Hepatocyte (in vitro differentiated cells): ENCODE results near the gene CABYR. TPM values are rescaled to one million over a fixed set of nuclear protein-coding genes. Genes with fewer than 3 reads are reported as not detected.

Experiments used
- DNase-seq: peaks from one replicate; pipeline ENCODE4 v3.0.0-alpha.2; 2016; ENCODE audit warnings: low spot score
- H2AFZ ChIP-seq: fragments of 200-600 bp; sonication (generic); 2 replicates; pipeline ENCODE4 v1.6.0; 2016; ENCODE audit warnings: antibody characterized with exemption, mild to moderate bottlenecking
- H3K27ac ChIP-seq: fragments of 200-600 bp; sonication (generic); 2 replicates; pipeline ENCODE4 v1.5.1; 2016; ENCODE audit warnings: mild to moderate bottlenecking
- H3K27me3 ChIP-seq: fragments of 200-600 bp; sonication (generic); 2 replicates; pipeline ENCODE4 v1.6.1; 2016
- H3K36me3 ChIP-seq: fragments of 200-600 bp; sonication (generic); replicated peaks from 2 replicates; pipeline ENCODE4 v1.5.1; 2016; ENCODE audit warnings: low read depth; ENCODE audit not compliant: insufficient read depth
- H3K4me1 ChIP-seq: fragments of 200-600 bp; sonication (generic); 2 replicates; pipeline ENCODE4 v1.5.1; 2016; ENCODE audit warnings: mild to moderate bottlenecking, moderate library complexity; ENCODE audit not compliant: insufficient read depth
- H3K4me2 ChIP-seq: fragments of 200-600 bp; sonication (generic); 2 replicates; pipeline ENCODE4 v1.6.0; 2016
- H3K4me3 ChIP-seq: fragments of 200-600 bp; sonication (generic); 2 replicates; pipeline ENCODE4 v1.5.1; 2016; ENCODE audit warnings: mild to moderate bottlenecking
- H3K79me2 ChIP-seq: fragments of 200-600 bp; sonication (generic); 2 replicates; pipeline ENCODE4 v1.6.0; 2017; ENCODE audit warnings: mild to moderate bottlenecking
- H3K9me2 ChIP-seq: fragments of 200-600 bp; sonication (generic); replicated peaks from 2 replicates; pipeline ENCODE4 v1.6.0; 2017; ENCODE audit warnings: mild to moderate bottlenecking; ENCODE audit not compliant: insufficient read depth
- H3K9me3 ChIP-seq: fragments of 200-600 bp; sonication (generic); 2 replicates; pipeline ENCODE4 v1.5.1; 2016; ENCODE audit warnings: low read depth, mild to moderate bottlenecking
- H4K20me1 ChIP-seq: fragments of 200-600 bp; sonication (generic); 2 replicates; pipeline ENCODE4 v1.6.0; 2016; ENCODE audit warnings: mild to moderate bottlenecking; ENCODE audit not compliant: insufficient read depth, poor library complexity, severe bottlenecking
- EZH2 ChIP-seq: fragments of 200-600 bp; sonication (generic); IDR thresholded peaks from 2 replicates; pipeline ENCODE4 v1.6.1; 2016; ENCODE audit warnings: antibody characterized with exemption, mild to moderate bottlenecking, borderline replicate concordance
- EZH2phosphoT487 ChIP-seq: fragments of 200-600 bp; sonication (generic); IDR thresholded peaks from one replicate; pipeline ENCODE4 v1.6.1; 2018; ENCODE audit warnings: antibody characterized with exemption, mild to moderate bottlenecking, low read depth, moderate library complexity; ENCODE audit not compliant: unreplicated experiment, severe bottlenecking
- WGBS: methylation state at CpG from one replicate; pipeline ENCODE4 v1.1.6; 2016; ENCODE audit warnings: low lambda C conversion rate; ENCODE audit errors: missing lambda C conversion rate; 5-methylcytosine and 5-hydroxymethylcytosine counted together
- polyA plus RNA-seq: library from polyadenylated mRNA; unstranded; fragments of >200 nt; fragmentation: Nextera tagmentation; extraction: Ambion mirVana; gene quantifications from 2 replicates; pipeline ENCODE4 v1.2.1, GENCODE V29; 2016
- total RNA-seq: library from RNA; depleted of rRNA; stranded (reverse); fragments of >200 nt; gene quantifications from 2 replicates; pipeline ENCODE4 v1.2.3, GENCODE V29; 2014
- TF ChIP-seq, protein P1 (sequence below): fragments of 200-600 bp; sonication (generic); IDR thresholded peaks from 2 replicates; pipeline ENCODE4 v1.5.1; 2016; ENCODE audit warnings: antibody characterized with exemption, mild to moderate bottlenecking; ENCODE audit not compliant: poor library complexity

The CABYR gene
- total and polyA plus RNA-seq, 2 experiments from 2014 or later = 3.6 to 5.3 TPM

DNA sequence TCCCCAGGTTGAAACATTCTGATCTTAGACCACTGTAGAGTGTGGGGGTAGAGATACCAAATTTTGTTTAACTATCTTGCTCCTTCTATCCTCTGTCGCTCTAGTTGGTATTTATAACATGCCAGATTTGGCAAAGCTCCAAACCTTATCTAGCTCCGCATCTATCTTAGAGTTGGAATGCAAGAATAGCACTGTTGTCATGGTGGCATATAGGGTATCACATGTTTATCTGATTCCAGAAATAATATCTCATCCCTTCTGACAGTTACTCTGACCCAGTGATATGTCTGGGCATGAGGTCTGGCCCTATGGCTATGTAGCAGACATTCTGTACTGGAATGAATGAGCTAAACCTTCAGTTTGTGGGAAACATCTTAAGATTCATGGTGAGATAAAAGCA is 51.7 kb downstream of the CABYR start:
- H2AFZ ChIP-seq = no peak overlapping the region

DNA sequence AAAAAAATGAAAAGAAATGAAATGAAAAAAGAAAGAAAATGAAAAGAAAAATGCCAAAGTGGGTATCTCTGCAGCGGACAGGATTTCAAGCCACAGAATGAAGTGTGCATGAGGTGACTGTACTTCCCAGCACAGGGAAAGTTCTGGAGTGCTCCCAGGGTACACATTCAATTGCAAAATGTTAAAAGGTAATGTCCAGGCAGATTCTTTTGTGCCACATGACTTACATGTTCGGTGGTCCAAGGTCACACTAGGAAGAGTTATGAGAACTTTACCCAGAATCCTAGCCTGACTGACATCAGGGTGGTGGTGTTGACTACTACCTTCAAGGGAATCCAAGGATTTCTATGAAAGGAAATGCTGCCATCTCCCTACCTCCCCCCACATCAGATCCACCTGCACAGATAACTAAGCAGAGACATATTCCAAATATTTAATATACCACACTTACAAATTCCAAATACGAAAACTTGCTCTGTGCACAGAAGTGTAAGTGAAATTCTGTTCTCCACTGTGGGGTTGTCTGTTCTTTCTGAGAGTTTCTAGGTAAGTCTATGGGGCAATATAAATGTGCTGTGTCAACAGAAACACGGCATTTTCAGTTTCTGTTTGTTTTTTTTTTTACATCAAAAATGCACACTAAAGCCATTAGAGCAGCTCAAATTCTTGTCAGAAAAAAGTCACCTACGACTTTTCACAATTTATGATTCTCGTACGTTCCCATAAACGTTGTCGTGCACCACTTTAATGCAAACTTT is 56.6 kb downstream of the CABYR start:
- TF ChIP-seq EZH2 (no peak), EZH2phosphoT487 (no peak)
- TF ChIP-seq, protein P1, sequence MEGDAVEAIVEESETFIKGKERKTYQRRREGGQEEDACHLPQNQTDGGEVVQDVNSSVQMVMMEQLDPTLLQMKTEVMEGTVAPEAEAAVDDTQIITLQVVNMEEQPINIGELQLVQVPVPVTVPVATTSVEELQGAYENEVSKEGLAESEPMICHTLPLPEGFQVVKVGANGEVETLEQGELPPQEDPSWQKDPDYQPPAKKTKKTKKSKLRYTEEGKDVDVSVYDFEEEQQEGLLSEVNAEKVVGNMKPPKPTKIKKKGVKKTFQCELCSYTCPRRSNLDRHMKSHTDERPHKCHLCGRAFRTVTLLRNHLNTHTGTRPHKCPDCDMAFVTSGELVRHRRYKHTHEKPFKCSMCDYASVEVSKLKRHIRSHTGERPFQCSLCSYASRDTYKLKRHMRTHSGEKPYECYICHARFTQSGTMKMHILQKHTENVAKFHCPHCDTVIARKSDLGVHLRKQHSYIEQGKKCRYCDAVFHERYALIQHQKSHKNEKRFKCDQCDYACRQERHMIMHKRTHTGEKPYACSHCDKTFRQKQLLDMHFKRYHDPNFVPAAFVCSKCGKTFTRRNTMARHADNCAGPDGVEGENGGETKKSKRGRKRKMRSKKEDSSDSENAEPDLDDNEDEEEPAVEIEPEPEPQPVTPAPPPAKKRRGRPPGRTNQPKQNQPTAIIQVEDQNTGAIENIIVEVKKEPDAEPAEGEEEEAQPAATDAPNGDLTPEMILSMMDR = no peak
- no peaks in the 10 kb centered on the region for H3K4me1 ChIP-seq
- H3K9me3 ChIP-seq = no peaks in the 10 kb centered on the region
- no peaks in the 10 kb centered on the region for H4K20me1 ChIP-seq
- H3K79me2 ChIP-seq = no peaks in the 10 kb centered on the region
- no peak overlapping the region for H3K4me3 ChIP-seq
- peak; percentile 12 for DNase-seq
- no peaks in the 10 kb centered on the region for H3K27me3 ChIP-seq
- no peaks in the 10 kb centered on the region for H3K9me2 ChIP-seq
- no peak overlapping the region for H3K27ac ChIP-seq
- H3K36me3 ChIP-seq = no peaks in the 10 kb centered on the region
- no peak overlapping the region for H2AFZ ChIP-seq
- 87% methylated on average over 9 of the region's 9 CpGs for WGBS
- H3K4me2 ChIP-seq = no peak overlapping the region

More for the DNA sequence above, 51.7 kb downstream of the CABYR start:
- no peaks in the 10 kb centered on the region for H3K9me3 ChIP-seq
- H4K20me1 ChIP-seq = no peaks in the 10 kb centered on the region
- H3K27ac ChIP-seq = no peak overlapping the region
- H3K79me2 ChIP-seq = no peaks in the 10 kb centered on the region
- no peaks in the 10 kb centered on the region for H3K36me3 ChIP-seq
- H3K9me2 ChIP-seq = no peaks in the 10 kb centered on the region
- no peaks in the 10 kb centered on the region for H3K27me3 ChIP-seq
- no peak for DNase-seq
- H3K4me1 ChIP-seq = no peaks in the 10 kb centered on the region
- TF ChIP-seq EZH2phosphoT487 (no peak), EZH2 (no peak)
- TF ChIP-seq, protein P1 = no peak
- WGBS = 34% methylated on average over 2 of the region's 2 CpGs
- no peak overlapping the region for H3K4me3 ChIP-seq
- H3K4me2 ChIP-seq = no peak overlapping the region

DNA sequence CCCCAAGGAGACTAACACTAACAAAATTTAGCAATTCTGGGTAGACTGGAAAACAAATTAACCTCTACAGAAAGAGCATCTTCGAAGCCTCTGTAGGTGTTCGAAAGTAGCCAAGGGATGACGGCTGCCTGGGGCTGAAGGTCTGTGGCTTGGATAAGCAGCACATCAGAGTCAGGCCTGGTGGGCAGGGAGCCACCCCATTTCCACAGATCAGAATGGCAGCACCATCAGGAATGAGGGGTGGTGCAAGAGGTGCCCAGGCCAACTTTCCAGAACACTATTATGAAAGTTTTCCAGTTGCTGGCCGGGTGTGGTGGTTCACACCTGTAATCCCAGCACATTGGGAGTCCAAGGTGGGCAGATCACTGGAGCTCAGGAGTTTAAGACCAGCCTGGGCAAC is 57.9 kb downstream of the CABYR start:
- TF ChIP-seq, protein P1 = no peak
- TF ChIP-seq EZH2 (no peak), EZH2phosphoT487 (no peak)
- no peaks in the 10 kb centered on the region for H3K36me3 ChIP-seq
- WGBS = 97% methylated on average over 4 of the region's 4 CpGs
- no peaks in the 10 kb centered on the region for H4K20me1 ChIP-seq
- no peaks in the 10 kb centered on the region for H3K9me2 ChIP-seq
- H3K27me3 ChIP-seq = no peaks in the 10 kb centered on the region
- H3K4me1 ChIP-seq = no peaks in the 10 kb centered on the region
- H3K79me2 ChIP-seq = no peaks in the 10 kb centered on the region
- H3K27ac ChIP-seq = no peak overlapping the region
- H3K9me3 ChIP-seq = no peaks in the 10 kb centered on the region
- no peak for DNase-seq
- no peak overlapping the region for H3K4me3 ChIP-seq
- no peak overlapping the region for H3K4me2 ChIP-seq
- no peak overlapping the region for H2AFZ ChIP-seq
